ENCODE measurements around the gene GARIN1A.

DNA sequence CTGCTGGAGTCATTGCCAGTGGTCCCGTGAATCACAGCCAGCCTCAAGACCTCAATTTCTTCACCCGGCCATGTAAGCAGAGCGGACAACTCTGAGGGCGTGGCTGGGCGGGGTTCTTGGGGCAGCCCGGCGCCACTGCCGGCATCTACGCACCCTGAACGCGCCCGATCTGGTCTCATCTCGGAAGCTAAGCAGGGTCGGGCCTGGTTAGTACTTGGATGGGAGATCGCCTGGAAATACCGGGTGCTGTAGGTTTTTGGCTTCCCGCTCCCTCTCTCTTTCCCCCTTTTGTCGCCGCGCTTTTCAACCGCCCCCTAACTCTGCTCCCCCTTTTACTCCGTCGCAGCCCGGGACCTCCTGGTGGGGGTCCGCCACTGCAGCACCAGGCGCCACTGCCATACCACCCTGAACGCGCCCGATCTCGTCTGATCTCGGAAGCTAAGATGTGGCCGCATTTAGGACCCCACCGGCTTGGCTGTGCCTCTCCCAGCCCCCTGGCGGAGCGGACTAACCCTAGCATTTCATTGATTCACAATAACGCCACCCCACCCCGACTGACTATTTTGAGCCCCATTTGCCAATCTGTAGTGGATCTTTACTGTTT lies 25.3 kb downstream of the GARIN1A start:
- TF ChIP-seq, protein P1, sequence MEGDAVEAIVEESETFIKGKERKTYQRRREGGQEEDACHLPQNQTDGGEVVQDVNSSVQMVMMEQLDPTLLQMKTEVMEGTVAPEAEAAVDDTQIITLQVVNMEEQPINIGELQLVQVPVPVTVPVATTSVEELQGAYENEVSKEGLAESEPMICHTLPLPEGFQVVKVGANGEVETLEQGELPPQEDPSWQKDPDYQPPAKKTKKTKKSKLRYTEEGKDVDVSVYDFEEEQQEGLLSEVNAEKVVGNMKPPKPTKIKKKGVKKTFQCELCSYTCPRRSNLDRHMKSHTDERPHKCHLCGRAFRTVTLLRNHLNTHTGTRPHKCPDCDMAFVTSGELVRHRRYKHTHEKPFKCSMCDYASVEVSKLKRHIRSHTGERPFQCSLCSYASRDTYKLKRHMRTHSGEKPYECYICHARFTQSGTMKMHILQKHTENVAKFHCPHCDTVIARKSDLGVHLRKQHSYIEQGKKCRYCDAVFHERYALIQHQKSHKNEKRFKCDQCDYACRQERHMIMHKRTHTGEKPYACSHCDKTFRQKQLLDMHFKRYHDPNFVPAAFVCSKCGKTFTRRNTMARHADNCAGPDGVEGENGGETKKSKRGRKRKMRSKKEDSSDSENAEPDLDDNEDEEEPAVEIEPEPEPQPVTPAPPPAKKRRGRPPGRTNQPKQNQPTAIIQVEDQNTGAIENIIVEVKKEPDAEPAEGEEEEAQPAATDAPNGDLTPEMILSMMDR (IDR thresholded peaks at IDR 0.05) = no peak
- TF ChIP-seq POLR2A (IDR thresholded peaks at IDR 0.05) (no peak), POLR2AphosphoS5 (IDR thresholded peaks at IDR 0.05) (no peak)

Data from breast epithelium (tissue), 3 donors.